Kasumi-1 (cell line): ENCODE data around the gene S1PR4.

ENCODE experiments used
- DNase-seq, 2 experiments: peaks; one replicate each; lab custom pipeline; 2025; lab: John Stamatoyannopoulos, UW

S1PR4 gene, protein sequence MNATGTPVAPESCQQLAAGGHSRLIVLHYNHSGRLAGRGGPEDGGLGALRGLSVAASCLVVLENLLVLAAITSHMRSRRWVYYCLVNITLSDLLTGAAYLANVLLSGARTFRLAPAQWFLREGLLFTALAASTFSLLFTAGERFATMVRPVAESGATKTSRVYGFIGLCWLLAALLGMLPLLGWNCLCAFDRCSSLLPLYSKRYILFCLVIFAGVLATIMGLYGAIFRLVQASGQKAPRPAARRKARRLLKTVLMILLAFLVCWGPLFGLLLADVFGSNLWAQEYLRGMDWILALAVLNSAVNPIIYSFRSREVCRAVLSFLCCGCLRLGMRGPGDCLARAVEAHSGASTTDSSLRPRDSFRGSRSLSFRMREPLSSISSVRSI

DNA sequence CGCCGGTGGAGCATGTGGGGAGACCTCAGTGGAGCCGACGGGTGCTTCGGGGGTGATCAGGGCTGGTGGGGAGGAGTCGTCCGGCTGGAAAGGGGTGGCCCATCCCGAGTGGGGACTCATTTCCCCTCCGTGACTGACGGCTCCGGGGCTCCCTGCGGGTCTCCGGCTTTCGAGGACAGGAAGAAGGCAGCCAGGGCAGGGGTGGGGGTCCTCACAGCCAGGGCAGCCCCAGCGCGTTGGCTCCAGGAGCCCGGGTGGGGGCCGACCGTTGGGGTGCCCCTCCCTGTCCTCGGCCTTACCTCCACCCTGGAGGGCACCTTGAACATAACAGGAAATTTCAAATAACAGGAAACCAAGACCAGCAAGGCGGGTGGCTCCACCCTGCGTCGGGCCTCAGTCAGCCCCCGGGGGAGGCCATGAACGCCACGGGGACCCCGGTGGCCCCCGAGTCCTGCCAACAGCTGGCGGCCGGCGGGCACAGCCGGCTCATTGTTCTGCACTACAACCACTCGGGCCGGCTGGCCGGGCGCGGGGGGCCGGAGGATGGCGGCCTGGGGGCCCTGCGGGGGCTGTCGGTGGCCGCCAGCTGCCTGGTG is at the start of gene S1PR4:
Gene S1PR4 (plus strand): TSS at position 393 of the 596 bp plus-strand sequence. CDS start 24 bp downstream, at position 417.
- DNase-seq = peak; percentile 78 to 83

DNA sequence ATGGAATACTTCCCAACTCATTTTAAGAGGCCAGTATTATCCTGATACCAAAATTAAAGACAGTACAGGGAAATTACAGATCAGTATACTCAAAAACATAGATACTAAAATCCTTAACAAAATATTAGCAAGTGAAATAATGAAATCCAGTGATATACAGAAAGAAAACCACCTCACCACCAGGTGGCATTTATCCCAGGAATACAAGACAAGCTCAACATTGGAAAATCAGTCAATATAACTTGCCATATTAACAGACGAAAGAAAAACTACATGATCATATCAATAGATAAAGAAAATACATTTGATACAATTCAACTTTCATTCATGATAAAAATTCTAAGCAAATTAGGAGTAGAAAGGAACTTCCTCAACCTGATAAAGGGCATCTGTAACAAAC is 49.5 kb upstream of the S1PR4 start:
- peak; percentile 38 to 46 for DNase-seq

DNA sequence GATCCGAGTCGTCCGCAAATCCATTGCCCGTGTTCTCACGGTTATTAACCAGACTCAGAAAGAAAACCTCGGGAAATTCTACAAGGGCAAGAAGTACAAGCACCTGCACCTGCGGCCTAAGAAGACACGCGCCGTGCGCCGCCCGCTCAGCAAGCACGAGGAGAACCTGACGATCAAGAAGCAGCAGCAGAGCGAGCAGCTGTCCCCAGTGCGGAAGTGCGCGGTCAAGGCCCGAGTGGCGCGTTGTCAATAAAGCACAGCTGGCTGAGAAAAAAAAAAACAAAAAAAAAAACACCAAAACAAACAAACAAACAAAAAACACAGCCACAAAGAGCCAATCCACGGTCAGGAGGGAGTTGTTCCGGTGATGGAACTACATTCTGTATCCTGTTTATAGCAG is 47.4 kb upstream of the S1PR4 start:
- DNase-seq = peak in 1 of 2 experiments; percentile 17

DNA sequence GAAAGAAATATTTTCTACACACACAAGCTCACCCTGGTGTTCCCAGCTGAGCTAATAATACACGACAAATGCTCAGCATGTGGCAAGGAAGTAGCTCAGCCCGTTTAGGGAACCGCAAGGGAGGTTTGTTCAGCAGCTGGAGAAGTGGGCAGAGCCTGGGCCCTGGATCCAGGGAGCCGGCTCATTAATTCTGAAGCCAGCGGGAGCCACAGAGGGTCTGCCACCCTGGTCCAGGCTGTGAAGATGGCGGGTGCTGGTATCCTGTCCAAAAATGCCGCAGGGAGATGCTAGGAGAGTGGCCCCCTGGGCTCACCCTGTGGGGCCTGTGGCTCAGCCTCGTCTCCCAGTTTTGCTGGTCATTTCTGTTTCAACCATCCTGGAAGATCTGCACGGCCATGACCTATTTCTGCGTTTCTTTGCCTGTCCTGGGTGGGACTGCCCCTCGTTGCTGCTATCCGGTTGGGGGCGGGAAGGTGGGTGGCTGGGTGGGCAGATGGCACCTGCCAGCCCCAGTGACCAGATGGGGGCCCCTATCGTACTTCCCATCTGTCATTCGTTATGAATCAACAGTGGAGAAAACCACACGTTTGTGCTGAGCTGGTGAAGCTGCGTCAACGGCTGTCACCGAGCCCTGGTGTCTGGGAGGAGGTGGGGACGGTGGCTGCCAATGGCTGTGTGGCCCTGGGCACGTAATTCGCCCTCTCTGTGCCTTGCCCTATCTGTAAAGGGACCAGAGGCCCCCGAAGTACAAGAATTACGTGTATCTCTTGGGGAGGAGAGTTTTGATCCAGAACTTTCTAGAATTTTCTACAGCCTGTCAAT is 45.4 kb upstream of the S1PR4 start:
- peak; percentile 85 to 89 for DNase-seq

DNA sequence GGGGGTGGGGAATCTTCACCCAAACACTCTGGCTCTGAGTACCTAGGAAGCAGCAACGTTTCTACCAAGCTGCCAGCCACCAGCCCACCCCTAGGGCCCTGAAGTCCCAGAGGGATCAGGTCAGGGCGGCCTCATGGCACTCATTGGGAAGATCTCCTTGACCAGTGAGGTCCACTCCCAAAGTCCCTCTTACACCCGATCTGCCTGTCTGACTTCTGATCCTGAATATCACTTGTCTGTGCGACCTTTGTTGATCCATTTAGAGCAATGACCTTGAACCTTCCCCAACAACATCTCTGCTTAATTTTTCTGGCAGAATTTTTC is 44.8 kb upstream of the S1PR4 start:
- DNase-seq = no peak

DNA sequence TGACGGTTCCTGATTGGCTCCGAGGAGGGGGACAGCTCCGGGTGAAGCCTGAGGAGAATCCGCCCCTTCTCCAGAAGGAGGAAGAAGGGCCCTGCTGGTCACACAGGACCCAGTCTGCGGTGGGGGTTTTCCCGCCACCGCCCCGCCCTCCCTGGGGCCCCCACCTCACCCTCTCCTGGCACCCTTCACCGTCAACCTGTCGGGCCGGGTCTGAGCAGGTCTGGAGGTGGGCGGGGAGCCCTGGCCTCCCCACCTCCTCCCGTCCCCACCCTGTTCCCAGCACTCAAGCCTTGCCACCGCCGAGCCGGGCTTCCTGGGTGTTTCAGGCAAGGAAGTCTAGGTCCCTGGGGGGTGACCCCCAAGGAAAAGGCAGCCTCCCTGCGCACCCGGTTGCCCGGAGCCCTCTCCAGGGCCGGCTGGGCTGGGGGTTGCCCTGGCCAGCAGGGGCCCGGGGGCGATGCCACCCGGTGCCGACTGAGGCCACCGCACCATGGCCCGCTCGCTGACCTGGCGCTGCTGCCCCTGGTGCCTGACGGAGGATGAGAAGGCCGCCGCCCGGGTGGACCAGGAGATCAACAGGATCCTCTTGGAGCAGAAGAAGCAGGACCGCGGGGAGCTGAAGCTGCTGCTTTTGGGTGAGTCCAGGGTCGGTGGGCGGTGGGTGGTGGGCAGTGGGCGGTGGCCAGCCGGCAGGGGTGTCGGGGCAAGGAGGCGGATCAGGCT is 42.4 kb upstream of the S1PR4 start, which contains the start of gene GNA15:
Gene GNA15 (plus strand): TSS at position 73 of the 723 bp plus-strand sequence. CDS start 418 bp downstream, at position 491.
- peak; percentile 77 to 80 for DNase-seq

DNA sequence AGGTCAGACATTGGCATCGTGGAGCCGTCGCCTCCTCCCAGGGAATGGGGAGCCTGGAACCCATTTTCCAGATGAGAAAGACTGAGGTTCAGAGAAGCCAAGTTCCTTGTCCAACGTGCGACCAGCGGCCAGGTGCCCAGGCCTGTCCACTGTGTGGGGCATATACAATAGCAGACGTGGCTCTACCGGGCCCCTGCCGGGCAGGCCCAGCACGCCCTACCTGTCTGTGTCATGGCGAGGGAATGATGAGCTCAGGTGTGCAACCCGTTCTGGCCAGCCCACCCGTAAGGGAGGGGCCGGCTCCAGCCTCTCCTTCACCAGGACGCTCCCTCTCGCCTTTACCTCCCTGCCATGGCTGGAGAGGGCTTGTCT is 41.9 kb upstream of the S1PR4 start:
- DNase-seq = no peak

DNA sequence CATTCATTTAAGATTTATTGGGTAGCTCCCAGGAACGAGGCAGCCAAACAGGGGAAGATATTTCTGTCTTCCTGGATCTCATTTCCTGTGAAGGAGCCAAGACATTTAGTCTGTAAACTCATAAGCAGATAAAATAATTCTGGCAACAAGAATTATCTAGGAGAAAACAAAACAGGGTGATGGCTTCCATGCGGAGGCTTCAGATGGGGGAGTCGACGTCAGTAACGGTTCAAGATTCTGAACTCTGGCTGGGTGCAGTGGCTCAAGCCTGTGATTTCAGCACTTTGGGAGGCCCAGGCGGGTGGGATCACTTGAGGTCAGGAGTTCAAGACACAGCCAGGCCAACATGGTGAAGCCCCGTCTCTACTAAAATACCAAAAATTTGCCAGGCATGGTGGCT is 41.5 kb upstream of the S1PR4 start:
- DNase-seq = no peak

DNA sequence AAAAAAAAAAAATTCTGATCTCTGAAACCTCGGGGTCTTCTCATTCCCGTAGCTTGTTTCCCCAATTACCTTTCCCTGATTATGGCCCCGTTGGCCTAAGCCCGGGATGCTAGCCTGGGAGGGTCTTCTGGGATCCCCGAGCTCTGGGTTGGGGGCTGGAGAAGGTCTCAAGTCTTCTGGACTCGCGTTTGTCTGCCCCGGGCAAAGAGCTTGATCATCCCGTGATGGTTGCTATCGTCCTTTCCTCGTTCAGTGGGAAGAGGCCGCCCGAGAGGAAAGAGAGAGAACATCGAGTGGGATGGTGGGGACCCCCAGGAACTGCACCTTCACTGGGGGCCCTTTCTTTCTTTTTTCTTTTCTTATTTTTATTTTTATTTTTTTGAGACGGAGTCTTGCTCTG is 40.3 kb upstream of the S1PR4 start:
- DNase-seq = no peak

DNA sequence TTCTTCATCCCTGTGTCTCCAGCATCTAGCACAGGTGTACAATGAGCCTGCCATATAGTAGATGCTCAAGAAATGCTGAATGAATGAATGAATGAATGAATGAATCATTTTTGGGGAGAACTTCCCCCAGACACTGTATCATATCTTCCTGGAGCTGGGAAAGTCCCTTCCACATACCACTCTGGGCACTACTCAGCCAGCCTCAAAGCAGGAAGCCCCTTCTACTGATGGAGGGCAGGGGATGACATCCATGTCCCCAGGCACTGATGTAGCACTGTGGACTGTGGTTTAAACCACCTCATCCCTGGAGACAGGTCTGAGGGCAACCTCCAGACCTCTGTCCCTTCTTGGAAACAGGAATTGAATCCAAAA is 37.9 kb upstream of the S1PR4 start:
- DNase-seq = no peak

DNA sequence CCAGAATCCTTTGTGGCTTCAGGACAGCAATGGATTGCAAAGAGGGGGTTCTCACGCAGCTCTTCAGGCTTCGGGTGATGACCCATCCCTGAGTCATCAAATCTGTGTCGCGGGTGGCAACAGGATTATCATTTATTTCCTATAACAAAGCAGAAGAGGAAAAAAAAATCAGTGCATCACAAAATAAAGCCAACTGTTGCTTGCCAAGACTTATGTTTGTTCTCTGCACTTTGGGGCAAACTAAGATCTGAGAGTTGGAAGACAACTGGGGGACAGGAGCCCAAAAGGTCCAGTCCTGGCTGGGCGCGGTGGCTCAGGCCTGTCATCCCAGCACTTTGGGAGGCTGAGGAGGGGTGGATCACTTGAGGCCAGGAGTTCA is 36.3 kb upstream of the S1PR4 start:
- DNase-seq = peak; percentile 75 to 87

DNA sequence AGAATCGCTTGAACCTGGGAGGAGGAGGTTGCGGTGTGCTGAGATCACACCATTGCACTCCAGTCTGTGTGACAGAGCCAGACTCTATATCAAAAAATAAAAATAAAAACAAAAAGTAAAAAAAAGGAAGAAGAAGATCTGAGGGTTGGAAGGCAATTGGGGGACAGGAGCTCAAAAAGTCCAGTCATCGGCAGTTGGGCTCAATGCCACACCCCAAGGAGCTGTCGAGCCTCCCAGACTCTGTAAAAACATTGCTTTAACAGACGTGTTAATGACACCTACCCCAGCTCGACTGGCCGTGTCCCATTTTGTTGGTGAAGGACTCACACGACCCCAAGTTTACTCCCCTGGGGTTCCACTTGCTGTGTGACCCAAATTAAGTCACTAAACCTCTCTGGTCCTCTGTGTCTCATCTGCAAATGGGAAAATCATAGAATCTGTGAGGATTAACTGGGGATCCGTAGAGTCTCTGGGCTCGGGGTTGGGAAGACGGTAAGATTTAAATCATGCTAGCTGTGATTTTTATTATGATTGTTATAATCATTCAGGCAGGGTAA is 35.7 kb upstream of the S1PR4 start:
- DNase-seq = no peak

DNA sequence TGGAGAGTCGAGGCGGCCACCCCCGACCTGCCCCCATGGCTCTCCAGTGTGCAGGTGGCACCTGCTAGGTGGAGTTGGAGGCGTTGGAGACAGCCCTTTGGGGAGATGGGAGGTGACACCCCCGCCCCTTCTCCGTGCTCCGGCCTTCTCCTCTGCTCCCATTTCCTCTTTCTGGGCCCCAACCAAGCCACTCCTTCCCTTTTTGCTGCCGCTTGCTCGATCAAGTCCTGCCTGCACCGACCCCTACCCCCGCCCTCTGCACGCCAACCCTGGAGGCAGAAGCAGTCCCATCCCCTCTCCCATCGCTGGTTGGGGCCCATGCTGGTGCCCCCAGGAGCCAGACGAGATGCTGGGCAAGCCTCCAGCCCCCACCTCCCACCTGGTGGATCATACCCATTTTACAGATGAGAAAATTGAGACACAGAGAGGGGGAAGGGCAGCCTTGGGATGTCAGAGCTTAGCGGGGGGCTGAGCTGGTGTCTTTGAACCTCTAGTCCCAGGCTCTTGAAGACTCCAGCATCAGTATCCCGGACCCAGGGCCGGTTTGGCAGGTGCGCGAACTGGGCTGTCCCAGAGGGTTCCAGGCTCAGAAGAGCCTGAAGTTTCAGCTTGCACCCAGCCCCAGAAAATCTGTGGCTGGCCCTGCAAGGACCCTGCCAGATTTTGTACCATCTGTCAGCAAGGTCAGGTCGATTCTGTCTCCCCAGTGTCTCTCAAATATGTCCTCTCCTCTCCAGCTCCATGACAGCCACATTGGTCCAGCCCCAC is 32.5 kb upstream of the S1PR4 start:
- DNase-seq = peak; percentile 83 to 86

DNA sequence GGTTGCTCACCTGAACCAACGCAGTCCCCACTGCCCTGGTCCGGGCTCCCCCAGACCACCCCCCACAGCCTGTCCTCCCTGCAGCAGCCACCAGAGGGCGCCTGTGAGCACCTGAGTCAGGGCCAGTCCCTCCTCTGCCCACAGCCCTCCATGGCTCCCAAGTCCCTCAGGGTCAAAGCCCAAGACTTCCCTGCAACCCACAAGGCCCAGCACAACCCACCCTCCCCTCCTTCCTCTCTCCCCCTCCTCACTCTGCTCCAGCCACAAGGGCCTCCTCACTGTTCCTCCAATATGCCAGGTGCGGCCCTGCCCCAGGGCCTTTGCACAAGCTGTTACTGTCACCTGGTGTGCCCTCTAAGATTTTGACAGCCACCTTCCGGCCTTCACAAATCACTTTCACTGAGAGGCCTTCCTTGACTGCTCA is 31.9 kb upstream of the S1PR4 start:
- peak in 1 of 2 experiments; percentile 17 for DNase-seq

DNA sequence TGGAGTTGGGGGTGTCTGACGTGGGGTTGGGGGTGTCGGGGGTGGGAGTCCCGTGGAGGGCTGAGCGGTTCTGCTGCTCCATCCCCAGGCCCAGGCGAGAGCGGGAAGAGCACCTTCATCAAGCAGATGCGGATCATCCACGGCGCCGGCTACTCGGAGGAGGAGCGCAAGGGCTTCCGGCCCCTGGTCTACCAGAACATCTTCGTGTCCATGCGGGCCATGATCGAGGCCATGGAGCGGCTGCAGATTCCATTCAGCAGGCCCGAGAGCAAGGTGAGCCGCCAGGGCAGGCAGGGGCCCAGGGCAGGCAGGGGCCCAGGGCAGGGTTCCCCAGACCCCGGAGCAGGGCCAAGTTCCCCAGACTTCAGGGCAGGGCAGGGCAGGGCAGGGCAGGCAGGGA is 30.1 kb upstream of the S1PR4 start:
- no peak for DNase-seq

DNA sequence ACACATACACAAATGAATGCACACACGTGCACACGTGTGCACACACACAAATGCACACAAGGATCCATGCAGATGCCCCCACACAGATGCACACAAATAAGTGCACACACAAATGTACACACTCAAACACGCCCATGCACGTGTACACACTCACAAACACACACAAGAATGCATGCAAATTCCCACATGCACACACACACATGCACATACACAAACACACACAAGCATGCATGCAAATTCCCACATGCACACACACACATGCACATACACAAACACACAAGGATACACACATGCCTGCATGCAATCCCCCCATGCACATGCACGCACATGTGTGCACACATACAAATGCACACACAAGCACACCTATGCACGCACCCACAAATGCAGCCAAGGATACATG is 29.5 kb upstream of the S1PR4 start:
- no peak for DNase-seq

DNA sequence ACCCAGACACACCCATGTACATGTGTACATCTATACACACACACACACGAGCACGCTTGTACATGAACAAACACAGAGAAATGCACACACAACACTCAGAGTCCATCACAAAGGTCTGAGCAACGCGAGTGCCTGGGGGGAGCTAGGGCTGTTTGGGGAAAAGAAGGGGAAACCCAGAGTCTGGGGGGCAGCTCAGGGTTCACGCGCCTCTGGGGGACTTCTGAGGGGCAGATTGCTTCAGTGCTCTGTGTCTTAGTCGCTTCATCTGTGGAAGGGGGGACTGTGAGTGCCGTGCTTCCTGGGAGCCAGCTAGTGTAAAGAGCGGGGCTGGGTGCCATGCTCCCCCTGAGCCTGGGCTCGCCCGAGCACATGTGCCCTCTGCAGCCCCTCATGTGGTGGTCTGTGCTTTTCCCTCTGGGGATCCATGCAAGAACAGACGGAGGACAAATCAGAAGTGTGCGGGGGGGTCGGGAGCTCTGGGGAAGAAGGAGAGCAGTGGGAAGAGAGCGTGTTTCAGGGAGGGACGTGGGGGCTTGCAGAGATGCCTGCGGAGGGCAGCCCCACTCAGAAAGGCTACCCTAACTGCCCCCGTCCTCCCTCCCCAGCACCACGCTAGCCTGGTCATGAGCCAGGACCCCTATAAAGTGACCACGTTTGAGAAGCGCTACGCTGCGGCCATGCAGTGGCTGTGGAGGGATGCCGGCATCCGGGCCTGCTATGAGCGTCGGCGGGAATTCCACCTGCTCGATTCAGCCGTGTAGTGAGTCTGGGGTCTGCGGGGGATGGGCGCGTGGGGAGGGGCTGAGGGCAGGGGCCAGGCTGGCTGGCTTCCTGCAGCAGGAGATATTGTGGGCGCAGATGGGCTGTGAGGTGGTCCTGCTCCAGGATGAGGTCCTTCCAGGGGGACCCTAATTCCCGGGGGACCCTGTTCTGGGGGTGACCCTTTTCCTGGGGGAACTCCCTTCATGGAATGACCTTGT is 28.8 kb upstream of the S1PR4 start:
- DNase-seq = no peak

DNA sequence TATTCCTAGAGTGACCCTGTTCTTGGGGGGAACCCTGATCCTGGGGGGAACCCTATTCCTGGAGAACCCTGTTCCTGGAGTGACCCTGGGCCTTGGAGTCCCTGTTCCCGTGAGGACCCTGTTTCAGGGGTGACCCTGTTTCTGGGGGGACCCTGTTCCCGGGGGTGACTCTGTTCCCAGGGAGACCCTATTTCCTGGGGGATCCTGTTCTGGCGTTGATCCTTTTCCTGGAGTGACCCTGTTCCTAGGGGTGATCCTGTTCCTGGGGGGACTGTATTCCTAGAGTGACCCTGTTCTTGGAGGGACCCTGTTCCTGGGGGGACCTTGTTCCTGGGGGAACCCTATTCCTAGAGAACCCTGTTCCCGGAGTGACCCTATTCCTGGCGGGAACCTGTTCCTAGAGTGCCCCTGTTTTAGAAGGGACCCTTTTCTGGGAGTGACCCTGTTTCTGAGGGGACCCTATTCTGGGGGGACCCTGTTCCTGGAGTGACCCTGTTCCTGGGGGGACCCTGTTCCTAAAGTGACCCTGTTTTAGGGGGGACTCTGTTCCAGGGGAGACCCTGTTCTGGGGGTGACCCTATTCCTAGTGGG is 27.7 kb upstream of the S1PR4 start:
- DNase-seq = no peak

DNA sequence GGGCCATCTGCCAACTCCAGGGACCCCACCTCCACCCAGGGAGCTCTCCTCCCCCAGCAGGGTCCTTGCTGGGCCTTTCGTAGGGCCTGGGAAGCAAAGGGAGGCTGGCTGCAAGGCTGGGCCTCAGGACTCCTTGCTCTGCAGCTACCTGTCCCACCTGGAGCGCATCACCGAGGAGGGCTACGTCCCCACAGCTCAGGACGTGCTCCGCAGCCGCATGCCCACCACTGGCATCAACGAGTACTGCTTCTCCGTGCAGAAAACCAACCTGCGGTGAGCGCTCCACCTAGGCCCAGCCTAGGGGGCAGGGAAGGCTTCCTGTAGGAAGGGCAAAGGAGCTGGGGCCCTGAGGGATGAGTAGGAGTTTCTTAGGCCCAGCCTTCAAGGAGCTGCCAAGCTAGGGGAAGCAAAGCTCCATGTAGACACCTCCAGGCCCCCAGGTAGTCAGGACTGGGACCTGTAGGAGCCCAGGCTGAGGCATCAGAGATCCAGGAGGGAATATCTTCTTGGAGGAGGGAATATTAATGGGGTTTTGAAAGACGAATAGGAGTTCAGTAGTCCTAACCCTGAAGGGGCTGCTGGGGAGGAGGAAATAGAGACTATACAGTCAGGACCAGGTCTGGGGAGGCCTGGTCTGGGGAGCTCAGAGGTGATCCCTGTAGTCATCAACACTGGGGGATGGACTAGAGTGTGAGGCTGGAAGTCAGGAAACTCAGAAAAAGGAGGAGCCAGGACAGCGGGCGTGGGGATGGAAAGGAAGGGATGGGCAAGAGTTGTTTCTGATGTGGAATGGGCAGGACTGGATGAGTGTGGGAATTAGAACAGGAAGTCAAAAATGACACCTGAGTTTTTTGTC is 26.8 kb upstream of the S1PR4 start:
- DNase-seq = no peak
